CD1c-positive myeloid dendritic cell (primary cell): ENCODE data around the gene ERG.

Source experiments
- DNase-seq: peaks from one replicate; pipeline ENCODE4 v3.0.0-alpha.2; 2016; ENCODE audit errors: extremely low spot score

Gene ERG, protein sequence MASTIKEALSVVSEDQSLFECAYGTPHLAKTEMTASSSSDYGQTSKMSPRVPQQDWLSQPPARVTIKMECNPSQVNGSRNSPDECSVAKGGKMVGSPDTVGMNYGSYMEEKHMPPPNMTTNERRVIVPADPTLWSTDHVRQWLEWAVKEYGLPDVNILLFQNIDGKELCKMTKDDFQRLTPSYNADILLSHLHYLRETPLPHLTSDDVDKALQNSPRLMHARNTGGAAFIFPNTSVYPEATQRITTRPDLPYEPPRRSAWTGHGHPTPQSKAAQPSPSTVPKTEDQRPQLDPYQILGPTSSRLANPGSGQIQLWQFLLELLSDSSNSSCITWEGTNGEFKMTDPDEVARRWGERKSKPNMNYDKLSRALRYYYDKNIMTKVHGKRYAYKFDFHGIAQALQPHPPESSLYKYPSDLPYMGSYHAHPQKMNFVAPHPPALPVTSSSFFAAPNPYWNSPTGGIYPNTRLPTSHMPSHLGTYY

DNA sequence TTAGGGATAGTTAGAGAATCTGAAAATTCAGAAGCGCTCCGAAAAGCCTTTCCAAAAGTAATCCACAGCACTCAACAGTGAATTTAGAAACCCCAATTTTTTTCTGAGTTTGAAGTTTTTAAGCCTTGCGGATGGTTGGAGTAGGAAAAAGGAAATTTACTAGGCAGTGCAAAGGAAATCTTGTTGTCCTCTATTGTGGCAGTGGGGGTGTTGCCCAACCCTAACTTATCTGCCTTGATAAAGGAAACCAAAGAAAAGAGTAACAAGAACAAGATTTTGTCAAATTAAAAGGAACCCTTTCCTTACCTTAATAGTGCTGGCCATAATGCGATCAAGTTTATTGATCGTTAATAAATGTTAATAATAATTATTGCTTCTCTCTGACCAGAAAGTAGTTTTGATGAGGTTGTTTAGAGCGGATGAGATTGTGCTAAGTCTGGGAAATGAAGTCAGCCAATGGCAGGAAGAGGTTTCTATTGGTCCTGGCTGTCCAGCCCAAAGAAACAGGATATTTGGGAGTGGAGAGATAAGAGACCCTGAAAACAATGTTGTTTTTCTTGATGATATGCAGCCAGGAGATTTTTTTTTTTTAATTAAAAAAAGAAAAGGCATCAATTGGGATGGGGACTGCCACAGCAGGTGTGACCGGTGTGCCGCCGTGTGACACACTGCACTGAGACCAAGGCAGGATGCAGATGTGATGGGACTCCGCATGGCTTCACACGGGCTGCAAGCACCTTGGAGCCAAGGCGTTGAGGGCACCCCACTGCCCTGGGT, at the start of gene ERG:
ERG (minus strand) TSS at position 421 of the 777 bp plus-strand sequence; CDS start at position 324, 97 bp downstream.
- no peak for DNase-seq

DNA sequence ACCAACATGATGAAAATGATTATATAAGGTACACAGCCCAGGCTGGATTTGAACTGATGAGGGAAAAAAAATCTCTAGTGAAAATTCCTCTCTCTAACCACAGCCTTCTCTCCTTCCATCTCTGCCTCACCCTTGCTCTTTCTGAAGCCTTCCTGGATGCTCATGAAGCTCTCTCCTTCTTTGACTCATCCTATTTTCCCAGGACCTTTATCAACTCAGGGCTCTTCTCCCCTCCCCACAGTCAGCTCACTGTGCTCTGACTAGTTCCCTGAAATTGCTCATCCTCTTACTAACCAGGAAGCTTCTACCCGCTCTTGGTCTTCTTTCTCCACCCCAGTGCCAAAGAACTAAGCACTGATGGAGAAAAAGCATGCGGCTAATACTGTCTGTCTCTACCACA, 46.4 kb upstream of the ERG start:
- no peak for DNase-seq

DNA sequence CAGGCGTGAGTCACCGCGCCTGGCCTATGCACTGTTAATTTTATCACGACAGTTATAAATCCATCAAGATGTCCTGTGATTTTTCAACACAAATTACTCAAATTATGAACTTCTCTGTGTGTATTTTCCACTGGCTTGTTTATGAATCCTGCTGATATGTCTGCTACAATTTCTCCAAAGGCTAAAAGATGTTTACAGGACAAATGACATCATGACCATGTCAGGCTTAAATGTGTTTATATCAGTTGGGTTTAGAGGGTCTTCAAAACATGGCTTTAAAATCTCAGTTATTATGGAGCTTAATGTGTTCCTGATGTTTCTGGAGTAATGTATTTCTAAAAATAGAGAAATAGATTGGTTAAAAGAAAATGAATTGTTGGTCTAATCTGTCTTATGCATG, 44.0 kb upstream of the ERG start:
- DNase-seq: no peak

DNA sequence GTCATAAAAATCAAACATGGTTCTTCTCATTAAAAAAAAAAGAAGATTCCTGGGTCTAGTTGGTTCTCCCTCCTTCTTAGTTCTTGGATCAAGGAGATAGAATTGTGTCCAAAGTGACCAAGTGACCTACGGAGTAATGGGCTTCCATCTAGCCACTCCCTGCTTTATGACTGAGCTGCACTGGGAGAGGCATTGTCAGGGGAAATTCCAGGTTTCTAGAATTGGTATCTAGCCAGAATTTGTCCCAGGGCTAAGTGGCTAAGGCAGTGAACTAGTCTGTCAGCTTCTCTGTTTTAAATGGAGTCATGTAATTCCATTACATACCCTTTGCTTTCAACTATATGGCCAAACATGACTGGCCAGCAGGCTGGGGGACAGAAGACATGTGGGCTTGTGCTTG, 40.1 kb upstream of the ERG start:
- no peak for DNase-seq

DNA sequence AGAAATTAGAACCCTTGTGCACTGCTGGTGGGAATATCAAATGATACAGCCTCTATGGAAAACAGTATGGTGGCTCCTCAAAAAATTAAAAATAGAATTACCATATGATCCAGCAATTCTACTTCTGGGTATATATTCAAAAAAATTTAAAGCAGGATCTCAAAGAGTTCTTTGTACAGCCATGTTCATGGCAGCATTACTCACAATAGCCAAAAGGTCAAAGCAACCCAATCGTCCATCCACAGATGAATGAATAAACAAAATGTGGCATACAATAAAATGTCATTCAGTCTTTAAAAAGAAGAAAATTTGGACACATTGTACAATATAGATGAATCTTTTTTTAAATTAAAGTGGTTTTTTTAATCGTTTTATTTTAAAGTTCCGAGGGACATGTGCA, 36.3 kb upstream of the ERG start:
- DNase-seq: no peak

DNA sequence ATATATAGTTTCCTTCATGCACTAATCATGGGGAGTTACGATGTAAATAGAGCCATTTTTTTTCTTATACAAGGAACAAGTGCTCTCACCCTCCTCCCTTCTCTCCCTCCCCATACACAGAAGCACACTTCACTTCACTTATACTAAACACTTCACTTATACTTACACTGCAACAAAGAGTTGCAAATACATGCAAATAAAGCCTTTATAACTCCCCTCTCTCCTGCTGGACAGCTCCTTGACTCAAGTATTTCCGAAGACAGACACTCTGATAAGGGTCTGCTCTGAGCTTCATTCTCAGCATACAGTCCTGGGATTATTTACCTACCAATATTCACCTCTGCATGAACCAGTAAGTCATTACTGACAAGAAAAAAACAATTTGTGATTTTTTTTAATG, 35.6 kb upstream of the ERG start:
- no peak for DNase-seq

DNA sequence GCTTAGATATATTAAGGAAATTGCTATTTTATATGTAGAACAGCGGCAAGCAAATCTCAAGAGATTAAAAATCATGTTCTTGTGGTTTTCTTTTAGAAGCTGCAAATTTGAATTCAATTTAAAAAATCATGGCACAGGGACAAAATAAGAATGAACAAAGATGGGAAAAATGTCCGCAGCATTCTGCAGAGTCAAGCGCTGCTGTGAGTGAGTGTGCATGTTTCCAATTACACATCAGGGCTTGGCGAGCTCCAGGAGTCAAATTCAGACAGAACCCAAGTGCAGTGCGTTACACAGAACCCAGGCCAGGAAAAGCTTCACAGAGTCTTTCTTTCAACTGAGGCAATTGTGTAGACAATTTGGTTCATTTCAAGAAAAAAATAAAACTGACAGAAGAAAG, 33.3 kb upstream of the ERG start:
- no peak for DNase-seq

DNA sequence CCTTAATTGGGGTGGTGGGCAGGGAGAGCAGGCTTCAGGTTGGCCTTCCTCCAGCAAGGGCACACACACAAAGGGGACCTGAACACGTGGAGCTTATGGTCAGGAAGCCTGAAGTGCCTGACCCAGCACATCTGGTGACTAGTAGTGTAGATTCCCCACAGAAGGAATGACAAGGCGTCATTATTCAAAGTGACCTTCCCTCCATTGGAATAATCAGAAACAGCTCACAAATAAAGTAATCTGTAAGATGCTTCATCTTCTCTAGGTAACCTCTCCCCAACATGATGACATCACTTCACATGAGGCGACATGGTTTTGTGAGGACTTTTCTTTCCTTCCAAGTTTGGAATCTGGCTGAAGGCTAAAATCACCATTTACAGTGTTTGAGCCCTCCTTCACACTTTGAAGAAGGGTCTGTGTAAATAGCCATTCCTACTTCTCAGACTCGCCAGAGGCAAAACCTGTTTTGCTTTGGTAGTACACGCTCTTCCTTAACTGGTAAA, 32.8 kb upstream of the ERG start:
- no peak for DNase-seq

DNA sequence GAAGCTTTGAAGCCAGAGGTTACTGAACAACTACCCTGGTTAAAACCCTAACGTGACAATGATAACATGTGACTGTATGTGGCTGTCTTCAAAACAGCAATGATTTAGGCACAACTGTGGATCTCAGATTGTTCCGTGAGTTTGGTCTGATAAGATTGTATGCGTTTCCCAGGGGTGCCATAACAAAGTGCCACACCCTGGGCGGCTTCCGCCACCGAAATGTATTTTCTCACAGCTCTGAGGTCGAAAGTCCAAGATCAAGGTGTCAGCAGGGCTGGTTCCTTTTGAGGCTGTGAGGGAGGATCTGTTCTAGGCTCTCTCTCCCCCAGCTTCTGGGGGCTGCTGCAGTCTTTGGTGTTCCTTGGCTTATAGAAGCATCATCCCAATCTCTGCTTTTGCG, 29.5 kb upstream of the ERG start:
- DNase-seq: no peak

DNA sequence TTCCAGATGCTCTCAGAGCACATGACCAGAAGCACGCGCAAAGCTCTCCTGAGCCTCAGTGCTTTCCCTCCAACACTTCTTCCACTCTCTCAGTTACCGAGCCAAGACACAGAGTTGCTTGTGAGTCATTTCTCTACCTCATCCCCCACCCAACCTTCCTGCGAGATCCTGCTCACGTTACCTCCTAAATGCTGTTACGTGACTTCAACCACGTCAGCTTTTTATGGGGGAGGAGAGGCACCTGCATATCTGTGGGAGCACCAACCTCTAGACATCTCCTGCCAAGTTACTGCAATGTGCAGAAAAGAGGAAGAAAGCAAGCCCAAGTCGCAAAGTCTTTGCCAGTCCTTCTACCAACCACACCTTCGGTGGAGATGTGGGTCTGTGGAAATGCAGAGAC, 27.2 kb upstream of the ERG start:
- no peak for DNase-seq

DNA sequence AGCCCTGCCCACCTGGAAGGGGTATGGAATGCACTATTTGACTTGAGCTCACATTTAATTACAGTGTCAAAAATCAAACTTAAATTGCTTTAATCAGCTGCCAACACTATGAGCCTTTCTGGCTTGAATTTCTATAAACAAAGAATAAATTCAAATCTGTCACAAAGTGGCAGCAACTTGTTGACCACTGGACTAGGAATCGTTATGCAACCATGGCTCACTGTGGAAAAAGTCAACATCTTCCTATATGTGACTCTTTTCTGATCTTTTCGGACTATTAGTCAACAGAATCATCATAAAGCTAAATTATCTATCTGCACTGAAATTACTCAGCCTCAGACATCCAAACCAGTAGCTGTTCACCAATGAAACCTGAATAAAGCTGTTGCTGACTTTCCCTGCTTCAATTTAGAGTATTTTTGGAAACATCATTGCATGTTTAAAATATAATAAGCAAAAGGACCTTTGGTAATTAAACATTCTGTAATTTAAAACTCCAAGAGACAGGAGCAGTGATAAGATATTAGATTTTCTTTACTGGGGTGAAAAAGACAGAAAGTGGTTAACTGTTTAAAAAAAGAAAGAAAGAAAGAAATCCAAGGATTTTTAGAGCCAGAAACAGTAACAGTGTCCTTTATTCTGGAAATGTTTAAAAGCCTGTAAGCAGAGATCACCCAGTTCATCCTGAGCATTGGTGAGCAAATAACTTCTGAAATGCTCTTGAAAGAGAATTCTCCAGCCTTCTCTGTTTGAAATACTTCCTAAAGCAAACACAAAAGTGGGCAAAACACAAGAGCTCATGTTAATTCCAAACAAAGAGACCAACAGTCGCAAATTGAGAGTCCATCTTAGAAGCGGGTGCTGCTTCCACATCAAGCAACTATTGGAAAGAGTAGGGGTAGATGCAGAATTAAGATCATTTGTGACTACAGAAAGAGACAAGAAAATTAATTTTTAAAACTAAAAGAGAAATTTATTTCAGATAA, 26.2 kb upstream of the ERG start:
- no peak for DNase-seq

DNA sequence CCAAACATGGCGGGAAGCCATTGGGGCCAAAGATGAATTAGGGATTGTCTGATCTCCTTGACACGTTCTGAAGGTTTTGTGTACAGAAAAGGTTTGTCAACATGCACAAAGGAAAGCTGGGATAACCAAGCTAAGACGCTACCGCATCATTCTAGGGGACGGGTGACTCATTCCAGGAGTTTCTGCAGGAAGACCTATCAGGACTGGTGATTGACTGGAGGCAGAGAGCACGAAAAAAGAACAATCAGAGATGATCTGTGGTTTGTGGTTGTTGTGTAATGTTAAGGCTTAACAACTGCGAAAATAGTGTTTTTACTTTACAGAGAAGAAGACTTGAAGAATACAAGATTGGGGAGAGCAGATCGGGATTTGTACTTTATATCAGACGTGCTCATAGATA, 22.2 kb upstream of the ERG start:
- DNase-seq: no peak

DNA sequence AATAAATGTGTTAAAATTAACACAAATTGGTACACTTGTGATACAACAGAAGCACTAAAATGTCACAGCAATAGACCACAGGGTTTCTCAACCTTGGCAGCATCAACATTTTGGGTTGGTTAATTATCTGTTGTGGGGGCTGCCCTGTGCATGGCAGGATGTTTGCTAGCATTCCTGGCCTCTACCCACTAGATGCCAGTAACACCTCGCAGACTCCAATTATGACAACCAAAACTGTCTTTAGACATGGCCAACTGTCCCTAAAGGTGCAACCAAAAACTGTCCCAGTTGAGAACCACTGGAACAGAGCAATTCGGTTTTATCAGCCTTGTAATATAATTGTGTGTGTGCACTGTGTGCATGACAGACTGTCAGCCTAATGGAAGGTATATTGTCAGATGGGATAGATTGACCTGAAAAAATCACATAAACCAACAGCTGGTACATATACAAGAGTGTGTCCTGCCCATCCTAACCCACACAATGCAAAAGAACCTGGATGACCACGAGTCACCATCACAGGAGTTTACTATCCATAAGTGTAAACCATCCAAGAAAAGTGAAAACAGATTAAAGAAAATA, 13.5 kb upstream of the ERG start:
- no peak for DNase-seq

DNA sequence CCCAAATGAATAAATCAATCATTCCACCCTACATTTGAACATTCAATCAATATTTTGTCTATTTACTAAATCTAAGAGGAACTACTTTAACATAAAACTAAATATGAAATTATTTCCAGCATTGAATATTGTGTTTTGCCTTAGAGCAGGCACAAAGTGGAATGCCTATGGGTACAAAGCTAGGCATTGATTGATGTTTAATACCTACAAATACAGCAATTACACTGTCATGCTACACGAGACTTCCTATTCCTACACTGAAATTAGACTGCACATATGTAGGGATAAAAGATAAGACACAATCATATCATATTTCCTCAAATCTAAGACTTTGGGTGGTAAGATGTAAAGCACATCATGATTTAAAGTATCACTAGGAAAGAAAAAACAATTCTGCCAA, 12.9 kb upstream of the ERG start:
- no peak for DNase-seq

DNA sequence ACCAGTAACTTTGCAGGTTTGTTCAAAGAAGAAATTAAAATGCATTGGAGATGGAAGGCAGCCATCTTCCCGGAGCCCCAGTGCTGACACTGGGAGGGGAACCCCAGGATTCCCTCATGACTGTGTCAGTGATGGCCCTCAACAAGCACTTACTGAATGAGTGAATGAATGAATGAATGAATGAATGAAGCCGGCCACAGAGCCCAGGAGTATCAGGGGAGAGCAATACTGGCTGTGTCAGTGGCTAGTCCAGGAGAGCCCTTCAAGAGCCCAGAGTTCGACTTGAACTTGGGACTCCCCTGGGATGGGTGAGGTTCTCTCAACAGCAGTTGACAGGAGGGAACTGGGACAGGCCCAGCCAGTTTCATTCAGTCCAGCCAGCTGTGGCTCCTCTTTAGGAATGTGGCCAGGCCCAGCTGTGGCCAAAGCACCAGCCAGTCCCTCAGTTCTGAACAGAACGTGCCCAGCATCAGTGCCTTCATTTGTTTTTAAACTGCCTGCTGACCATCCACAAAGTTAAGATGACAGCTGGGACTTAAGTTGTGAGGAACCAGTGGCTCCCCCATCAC, 9.2 kb upstream of the ERG start:
- DNase-seq: no peak

DNA sequence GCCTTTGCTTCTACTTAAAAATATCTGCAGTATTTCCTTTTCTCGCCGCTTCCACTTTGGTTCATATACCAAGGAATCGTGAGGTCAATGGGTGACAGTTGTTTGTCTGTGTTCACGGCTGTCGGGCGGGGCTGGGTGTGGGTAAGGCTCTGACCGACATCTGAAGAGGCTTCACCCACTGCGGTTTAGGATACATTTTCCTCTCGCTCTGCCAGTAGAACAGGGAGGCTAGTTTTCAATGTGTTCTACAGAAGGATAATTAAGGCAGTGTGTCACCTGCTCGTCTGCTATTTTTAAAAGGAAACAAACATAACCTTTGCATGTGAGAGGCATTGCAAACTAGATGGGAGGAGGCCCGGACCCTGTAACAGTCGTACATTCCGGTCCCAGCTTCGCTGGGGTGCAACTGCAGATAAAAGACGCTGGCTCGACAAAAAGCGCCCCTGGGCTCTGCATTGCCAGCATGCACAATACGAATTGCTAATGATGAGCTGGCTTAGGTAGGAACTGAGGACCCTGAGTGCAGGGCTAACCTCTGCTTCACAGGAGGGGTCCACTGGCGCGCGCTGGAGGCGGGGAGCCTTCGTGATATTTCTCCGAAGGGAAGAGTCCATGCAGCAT, 8.5 kb upstream of the ERG start:
- peak; percentile 59 for DNase-seq

DNA sequence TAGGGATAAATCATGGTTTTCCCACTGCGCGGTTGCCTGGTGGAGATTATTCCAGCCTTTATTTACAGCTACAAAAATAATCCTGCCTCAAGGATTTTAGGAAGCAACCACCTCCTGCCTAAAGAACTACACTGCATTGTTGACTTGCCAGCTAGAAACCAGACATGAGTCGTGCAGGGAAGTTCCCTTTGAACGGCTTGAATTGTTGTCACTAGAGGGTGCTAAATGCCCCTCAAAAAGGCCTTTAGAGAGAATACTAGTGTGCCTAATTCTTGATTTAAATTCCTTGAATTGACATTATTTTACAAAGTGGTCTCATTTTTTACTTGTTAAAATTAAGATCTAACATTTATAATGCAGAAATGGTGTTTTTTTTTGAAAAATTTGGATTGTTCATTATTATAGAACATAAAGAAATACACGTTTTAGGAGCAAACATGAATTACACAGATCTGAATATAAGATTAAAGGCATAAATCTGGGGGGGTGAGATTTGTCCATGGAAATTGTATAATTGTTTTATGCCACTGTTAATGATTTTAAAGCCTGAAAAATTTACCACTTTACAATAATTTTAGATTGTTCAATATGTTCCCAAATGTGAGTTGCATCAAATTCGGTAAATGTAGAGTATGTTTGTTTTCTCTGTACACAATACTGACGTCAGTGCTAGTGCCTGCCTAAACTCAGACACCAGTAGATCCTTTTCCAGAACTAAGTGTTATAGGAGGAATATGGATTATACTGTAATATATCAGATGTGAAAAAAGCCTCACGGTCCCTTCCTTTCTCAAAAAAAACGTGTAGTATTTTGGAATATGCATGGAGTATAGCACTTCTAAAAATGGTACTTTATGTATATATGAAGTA, 7.6 kb upstream of the ERG start:
- peak; percentile 76 for DNase-seq

DNA sequence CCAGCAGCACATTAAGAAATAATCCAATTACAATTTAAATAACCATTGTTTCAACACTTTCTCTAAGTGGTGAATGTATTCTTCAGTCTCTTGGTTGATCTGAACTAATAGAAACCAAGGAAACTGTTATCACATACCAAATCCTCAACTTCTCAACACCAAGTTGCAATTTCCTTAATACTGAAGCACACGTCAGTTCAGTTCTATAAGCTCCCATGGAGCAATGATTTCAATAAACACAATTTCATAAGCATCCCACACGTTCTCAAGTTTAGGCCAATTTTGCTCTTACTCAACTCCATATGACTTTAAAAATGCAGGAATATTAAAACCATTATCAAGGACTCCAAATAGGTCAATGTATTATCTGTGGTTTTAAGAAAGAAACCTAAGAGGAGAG, 5.8 kb upstream of the ERG start:
- DNase-seq: no peak

DNA sequence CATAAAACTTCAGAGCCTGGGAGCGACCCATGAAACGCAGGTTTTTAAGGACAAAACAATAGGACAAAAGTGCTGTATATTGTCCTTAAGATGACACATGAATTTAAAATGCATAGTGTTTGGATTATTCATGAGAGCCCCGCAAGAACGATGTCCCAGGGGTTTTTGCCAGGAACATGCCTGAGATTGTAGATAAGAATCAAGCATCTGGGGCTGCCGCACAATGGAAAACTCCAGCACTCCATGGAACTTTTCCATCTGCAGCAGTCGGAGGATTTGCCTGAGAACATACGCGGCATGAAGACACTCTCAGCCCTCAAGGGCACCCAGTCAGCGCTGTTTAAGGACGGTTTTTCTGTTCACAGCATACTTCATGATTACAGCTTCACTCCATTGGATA, 5.3 kb upstream of the ERG start:
- DNase-seq: no peak

DNA sequence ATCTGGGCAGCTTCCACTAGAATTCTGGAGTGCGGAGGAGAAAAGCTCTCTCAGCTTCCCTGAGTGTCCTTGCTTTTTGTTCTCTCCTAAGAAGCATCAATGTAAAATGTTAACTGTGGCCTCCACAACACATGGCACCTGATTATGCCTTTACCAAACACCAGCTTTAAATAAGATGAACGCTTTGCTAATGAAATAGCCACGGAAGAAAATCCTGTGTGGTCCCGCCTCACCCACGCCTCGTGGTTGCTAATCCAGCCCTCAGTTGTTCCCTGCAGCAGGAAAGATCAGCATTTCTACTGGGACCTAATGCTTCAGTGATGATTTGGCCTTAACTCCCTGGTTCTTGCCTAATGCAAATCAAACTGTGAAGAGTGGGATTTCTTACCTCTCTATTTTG, 1.8 kb upstream of the ERG start:
- DNase-seq: no peak
